PC-3 (cell line): Measurements from ENCODE around the gene HCN4. TPM values are rescaled to one million over a fixed set of nuclear protein-coding genes. Genes with fewer than 3 reads are reported as not detected.

Experiments used
- ATAC-seq: fragments of 200-7000 bp; cut with Tn5 transposase; 2 replicates; pipeline ENCODE4 v1.9.1; 2020; ENCODE audit warnings: mild to moderate bottlenecking, moderate library complexity
- BruUV-seq: library from RNA; stranded (reverse); fragments of 400-500 nt; replicated peaks from 2 replicates; lab custom pipeline; 2021; lab: Mats Ljungman, UMichigan
- CTCF ChIA-PET: fragments of 300-600 bp; sonication (Branson Sonifier 250); formaldehyde crosslinking; loops from one replicate; lab custom pipeline; 2022; ENCODE audit warnings: antibody characterized with exemption; lab: Charles Lee
- POLR2A ChIA-PET: fragments of 300-600 bp; sonication (Branson Sonifier 250); formaldehyde crosslinking; loops from one replicate; lab custom pipeline; 2022; ENCODE audit warnings: antibody characterized with exemption; ENCODE audit not compliant: unreplicated experiment; lab: Charles Lee
- DNase-seq: peaks from one replicate; pipeline ENCODE4 v3.0.0-alpha.2; 2015
- H2AFZ ChIP-seq: fragments of 300-600 bp; sonication (generic); 2 replicates; pipeline ENCODE4 v1.6.0; 2016; ENCODE audit warnings: antibody characterized with exemption, low read length
- H3F3A ChIP-seq: fragments of 300-600 bp; sonication (generic); one replicate; pipeline ENCODE4 v1.6.0; 2017; ENCODE audit warnings: antibody characterized with exemption, low read length, control low read depth, mild to moderate bottlenecking; ENCODE audit not compliant: unreplicated experiment
- H3K27ac ChIP-seq: fragments of 300-600 bp; sonication (generic); 2 replicates; pipeline ENCODE4 v1.5.1; 2016; ENCODE audit warnings: mild to moderate bottlenecking, low read length
- H3K27me3 ChIP-seq: fragments of 300-600 bp; sonication (generic); 2 replicates; pipeline ENCODE4 v1.6.1; 2016; ENCODE audit warnings: low read length, mixed read lengths
- H3K36me3 ChIP-seq: fragments of 300-600 bp; sonication (generic); 2 replicates; pipeline ENCODE4 v1.6.1; 2016; ENCODE audit warnings: low read depth, mixed run types, low read length, mixed read lengths
- H3K4me1 ChIP-seq: fragments of 300-600 bp; sonication (generic); 2 replicates; pipeline ENCODE4 v1.5.1; 2016; ENCODE audit warnings: low read length; ENCODE audit not compliant: insufficient read depth
- H3K4me2 ChIP-seq: fragments of 300-600 bp; sonication (generic); 2 replicates; pipeline ENCODE4 v1.6.0; 2016; ENCODE audit warnings: low read length
- H3K4me3 ChIP-seq: fragments of 300-600 bp; sonication (generic); 2 replicates; pipeline ENCODE4 v1.5.1; 2016; ENCODE audit warnings: mild to moderate bottlenecking, low read length, mixed read lengths
- H3K79me2 ChIP-seq: fragments of 300-600 bp; sonication (generic); 2 replicates; pipeline ENCODE4 v1.6.1; 2017; ENCODE audit warnings: low read length, mixed read lengths
- H3K9ac ChIP-seq: fragments of 300-600 bp; sonication (generic); 2 replicates; pipeline ENCODE4 v1.6.0; 2016; ENCODE audit warnings: mild to moderate bottlenecking, low read length
- H3K9me2 ChIP-seq: fragments of 300-600 bp; sonication (generic); replicated peaks from 2 replicates; pipeline ENCODE4 v1.6.1; 2016; ENCODE audit warnings: mixed run types, low read length, mixed read lengths
- H3K9me3 ChIP-seq: fragments of 300-600 bp; sonication (generic); 2 replicates; pipeline ENCODE4 v1.6.1; 2016; ENCODE audit warnings: low read length, mixed read lengths
- H4K20me1 ChIP-seq: fragments of 300-600 bp; sonication (generic); 2 replicates; pipeline ENCODE4 v1.6.1; 2016; ENCODE audit warnings: low read length, mixed read lengths
- EZH2 ChIP-seq: fragments of 300-600 bp; sonication (generic); IDR thresholded peaks from one replicate; pipeline ENCODE4 v1.6.1; 2017; ENCODE audit warnings: antibody characterized with exemption, mild to moderate bottlenecking, low read length; ENCODE audit not compliant: unreplicated experiment
- EZH2phosphoT487 ChIP-seq: fragments of 300-600 bp; sonication (generic); IDR thresholded peaks from 2 replicates; pipeline ENCODE4 v1.6.1; 2018; ENCODE audit warnings: mild to moderate bottlenecking, antibody characterized with exemption, low read length, borderline replicate concordance
- intact Hi-C: fragments of 100-400 bp; cut with micrococcal nuclease; formaldehyde crosslinking; loops from 2 replicates; pipeline ENCODE4 v1.9.0; 2023
- total RNA-seq: library from RNA; depleted of rRNA; stranded (reverse); fragments of >200 nt; gene quantifications from 2 replicates; pipeline ENCODE4 v1.2.3, GENCODE V29; 2014
- TF ChIP-seq, protein P1 (sequence below): fragments of 300-600 bp; sonication (generic); conservative IDR thresholded peaks from 2 replicates; pipeline ENCODE4 v1.5.1; 2017; ENCODE audit warnings: antibody characterized with exemption, low read depth, mild to moderate bottlenecking, low read length

HCN4 gene
- total RNA-seq, 1 experiment from 2014 or later: not detected

DNA sequence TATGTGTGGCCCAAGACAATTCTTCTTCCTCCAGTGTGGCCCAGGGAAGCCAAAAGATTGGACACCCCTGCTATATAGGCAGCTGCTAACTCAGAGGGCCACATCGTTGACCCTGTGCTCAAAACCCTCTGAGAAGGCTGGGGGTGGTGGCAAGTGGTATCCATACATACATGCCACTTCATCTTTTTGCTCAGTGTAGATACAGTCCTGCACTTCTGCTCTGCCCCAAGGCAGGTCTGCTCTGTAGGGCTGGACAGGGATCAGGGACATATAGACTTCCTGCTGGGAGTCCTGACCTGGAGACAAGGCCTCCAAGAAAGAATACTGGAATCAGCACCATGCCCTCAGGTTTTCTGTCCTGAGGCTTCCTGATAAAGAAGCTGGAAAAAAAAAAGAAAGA is 4.5 kb upstream of the HCN4 start:
- Histone ChIP-seq H3K27ac (no peak overlapping the region), H3K4me2 (no peak overlapping the region), H3K9me2 (no peaks in the 10 kb centered on the region), H3K27me3 (peaks cover 44% of the 10 kb centered on the region), H3K4me3 (no peak overlapping the region), H3F3A (no peaks in the 10 kb centered on the region), H3K4me1 (no peaks in the 10 kb centered on the region), H3K79me2 (no peaks in the 10 kb centered on the region), H3K9me3 (no peaks in the 10 kb centered on the region), H3K36me3 (no peaks in the 10 kb centered on the region), H2AFZ (no peak overlapping the region), H4K20me1 (no peaks in the 10 kb centered on the region), H3K9ac (no peak overlapping the region)
- DNase-seq (no peak), ATAC-seq (no peak)
- TF ChIP-seq EZH2 (no peak), EZH2phosphoT487 (no peak)
- TF ChIP-seq, protein P1, sequence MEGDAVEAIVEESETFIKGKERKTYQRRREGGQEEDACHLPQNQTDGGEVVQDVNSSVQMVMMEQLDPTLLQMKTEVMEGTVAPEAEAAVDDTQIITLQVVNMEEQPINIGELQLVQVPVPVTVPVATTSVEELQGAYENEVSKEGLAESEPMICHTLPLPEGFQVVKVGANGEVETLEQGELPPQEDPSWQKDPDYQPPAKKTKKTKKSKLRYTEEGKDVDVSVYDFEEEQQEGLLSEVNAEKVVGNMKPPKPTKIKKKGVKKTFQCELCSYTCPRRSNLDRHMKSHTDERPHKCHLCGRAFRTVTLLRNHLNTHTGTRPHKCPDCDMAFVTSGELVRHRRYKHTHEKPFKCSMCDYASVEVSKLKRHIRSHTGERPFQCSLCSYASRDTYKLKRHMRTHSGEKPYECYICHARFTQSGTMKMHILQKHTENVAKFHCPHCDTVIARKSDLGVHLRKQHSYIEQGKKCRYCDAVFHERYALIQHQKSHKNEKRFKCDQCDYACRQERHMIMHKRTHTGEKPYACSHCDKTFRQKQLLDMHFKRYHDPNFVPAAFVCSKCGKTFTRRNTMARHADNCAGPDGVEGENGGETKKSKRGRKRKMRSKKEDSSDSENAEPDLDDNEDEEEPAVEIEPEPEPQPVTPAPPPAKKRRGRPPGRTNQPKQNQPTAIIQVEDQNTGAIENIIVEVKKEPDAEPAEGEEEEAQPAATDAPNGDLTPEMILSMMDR: no peak
- BruUV-seq: no TSS peak
- POLR2A ChIA-PET: no interaction called here
- intact Hi-C loops: no loop called here
- CTCF ChIA-PET: no interaction called here

GRCh38 chr15:73371812-73372211 is 3.1 kb upstream of the HCN4 start:
- Histone ChIP-seq H3K4me1 (no peaks in the 10 kb centered on the region), H3K79me2 (no peaks in the 10 kb centered on the region), H3K9me2 (no peaks in the 10 kb centered on the region), H3K27ac (no peak overlapping the region), H3K27me3 (peaks cover 54% of the 10 kb centered on the region), H3F3A (no peaks in the 10 kb centered on the region), H2AFZ (no peak overlapping the region), H4K20me1 (no peaks in the 10 kb centered on the region), H3K9ac (no peak overlapping the region), H3K4me3 (no peak overlapping the region), H3K4me2 (no peak overlapping the region), H3K36me3 (no peaks in the 10 kb centered on the region), H3K9me3 (no peaks in the 10 kb centered on the region)
- DNase-seq (no peak), ATAC-seq (no peak)
- BruUV-seq: no TSS peak
- CTCF ChIA-PET: no interaction called here
- TF ChIP-seq EZH2phosphoT487 (no peak), EZH2 (no peak)
- TF ChIP-seq, protein P1: no peak
- intact Hi-C loops: no loop called here
- POLR2A ChIA-PET: no interaction called here

DNA sequence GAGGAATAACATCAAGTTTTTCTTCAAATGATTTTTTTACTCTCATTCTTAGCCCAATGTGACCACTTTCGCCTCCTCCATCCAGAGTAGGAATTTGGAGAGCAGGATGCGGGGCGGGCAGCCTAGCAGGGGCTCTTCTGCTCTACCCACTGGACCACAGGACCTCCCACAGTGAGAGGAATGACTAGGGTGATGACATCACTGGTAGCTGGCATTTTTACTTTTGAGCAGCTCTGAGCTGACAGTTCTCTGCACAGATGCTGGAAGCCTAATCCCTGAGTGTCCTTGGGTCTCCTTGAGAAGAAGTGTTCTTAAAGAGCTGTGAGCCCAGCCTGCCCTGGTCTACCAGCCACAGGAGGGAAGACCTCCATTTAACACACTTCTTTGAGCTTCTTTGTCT is 1.4 kb upstream of the HCN4 start:
- ATAC-seq (no peak), DNase-seq (no peak)
- no peak overlapping the region for H3K9ac ChIP-seq
- CTCF ChIA-PET: no interaction called here
- no peaks in the 10 kb centered on the region for H3K9me3 ChIP-seq
- H3K4me3 ChIP-seq: no peak overlapping the region
- no peaks in the 10 kb centered on the region for H3F3A ChIP-seq
- intact Hi-C loops: no loop called here
- H3K27ac ChIP-seq: no peak overlapping the region
- no peaks in the 10 kb centered on the region for H3K4me1 ChIP-seq
- no peak overlapping the region for H2AFZ ChIP-seq
- no peak overlapping the region for H3K4me2 ChIP-seq
- TF ChIP-seq EZH2phosphoT487 (no peak), EZH2 (no peak)
- no peaks in the 10 kb centered on the region for H4K20me1 ChIP-seq
- no TSS peak for BruUV-seq
- POLR2A ChIA-PET: no interaction called here
- H3K36me3 ChIP-seq: no peaks in the 10 kb centered on the region
- H3K79me2 ChIP-seq: no peaks in the 10 kb centered on the region
- no peaks in the 10 kb centered on the region for H3K9me2 ChIP-seq
- H3K27me3 ChIP-seq: peaks cover 71% of the 10 kb centered on the region
